IMR-90 (cell line): ENCODE results near the gene GPR33. TPM values are rescaled to one million over a fixed set of nuclear protein-coding genes. Genes with fewer than 3 reads are reported as not detected.

Experiments used
- ATAC-seq: fragments of 200-7000 bp; cut with Tn5 transposase; 2 replicates; pipeline ENCODE4 v1.9.1; 2020; ENCODE audit warnings: low read depth, mild to moderate bottlenecking, moderate library complexity
- BruUV-seq: library from RNA; stranded (reverse); fragments of 400-500 nt; replicated peaks from 2 replicates; lab custom pipeline; 2021; lab: Mats Ljungman, UMichigan
- CTCF ChIA-PET: fragments of 300-600 bp; formaldehyde crosslinking; extraction: SDS; loops from one replicate; lab custom pipeline; 2021; ENCODE audit warnings: antibody characterized with exemption; lab: Yijun Ruan, JAX
- POLR2A ChIA-PET: fragments of 300-600 bp; sonication (Branson Sonifier 250); formaldehyde crosslinking; loops from one replicate; lab custom pipeline; 2022; ENCODE audit warnings: antibody characterized with exemption; ENCODE audit not compliant: unreplicated experiment; lab: Charles Lee
- DNase-seq: peaks from one replicate; pipeline ENCODE4 v3.0.0; 2013
- H2AFZ ChIP-seq: replicated peaks from 2 replicates; pipeline ENCODE3; 2013; ENCODE audit warnings: low read length, mild to moderate bottlenecking; ENCODE audit not compliant: poor library complexity
- H2AK5ac ChIP-seq: 2 replicates; pipeline ENCODE4 v1.6.1; 2013; ENCODE audit warnings: low read depth, low read length, inconsistent platforms
- H2AK9ac ChIP-seq: replicated peaks from 2 replicates; pipeline ENCODE3; 2013; ENCODE audit warnings: mild to moderate bottlenecking, low read depth, low read length, moderate library complexity; ENCODE audit not compliant: poor library complexity
- H2BK120ac ChIP-seq: 2 replicates; pipeline ENCODE4 v1.6.1; 2013; ENCODE audit warnings: low read depth, low read length, inconsistent platforms
- H2BK15ac ChIP-seq: 3 replicates; pipeline ENCODE4 v1.6.1; 2013; ENCODE audit warnings: low read depth, low read length, inconsistent platforms
- H2BK20ac ChIP-seq: 2 replicates; pipeline ENCODE4 v1.6.1; 2013; ENCODE audit warnings: low read depth, mild to moderate bottlenecking, inconsistent platforms, low read length, moderate library complexity
- H2BK5ac ChIP-seq: 2 replicates; pipeline ENCODE4 v1.6.1; 2013; ENCODE audit warnings: mild to moderate bottlenecking, low read depth, low read length, inconsistent platforms; ENCODE audit not compliant: poor library complexity, severe bottlenecking
- H3K14ac ChIP-seq: replicated peaks from 2 replicates; pipeline ENCODE4 v1.6.1; 2013; ENCODE audit warnings: low read depth, low read length, inconsistent platforms
- H3K18ac ChIP-seq: 2 replicates; pipeline ENCODE4 v1.6.1; 2013; ENCODE audit warnings: low read depth, low read length, control low read depth
- H3K23ac ChIP-seq: 2 replicates; pipeline ENCODE4 v1.6.1; 2013; ENCODE audit warnings: low read depth, low read length, inconsistent platforms
- H3K27ac ChIP-seq: 2 replicates; pipeline ENCODE4 v1.5.1; 2013; ENCODE audit warnings: mild to moderate bottlenecking, control low read depth, low read length; ENCODE audit not compliant: insufficient read depth
- H3K27me3 ChIP-seq: 2 replicates; pipeline ENCODE4 v1.6.1; 2013; ENCODE audit warnings: low read length; ENCODE audit not compliant: control insufficient read depth, insufficient read depth
- H3K36me3 ChIP-seq: 2 replicates; pipeline ENCODE4 v1.6.1; 2013; ENCODE audit warnings: low read length, mixed read lengths; ENCODE audit not compliant: control insufficient read depth, insufficient read depth
- H3K4ac ChIP-seq: 2 replicates; pipeline ENCODE4 v1.6.1; 2013; ENCODE audit warnings: low read depth, low read length, inconsistent platforms
- H3K4me1 ChIP-seq: 2 replicates; pipeline ENCODE4 v1.6.1; 2013; ENCODE audit warnings: low read length, mixed read lengths; ENCODE audit not compliant: control insufficient read depth, insufficient read depth
- H3K4me2 ChIP-seq: 2 replicates; pipeline ENCODE4 v1.6.1; 2013; ENCODE audit warnings: low read depth, mild to moderate bottlenecking, control low read depth, low read length, moderate library complexity
- H3K4me3 ChIP-seq: 2 replicates; pipeline ENCODE4 v1.5.1; 2013; ENCODE audit warnings: low read depth, mild to moderate bottlenecking, control low read depth, low read length, moderate library complexity; ENCODE audit not compliant: insufficient read depth
- H3K56ac ChIP-seq: 2 replicates; pipeline ENCODE4 v1.6.1; 2013; ENCODE audit warnings: low read length, inconsistent platforms; ENCODE audit not compliant: insufficient read depth; ENCODE audit errors: extremely low read depth
- H3K79me1 ChIP-seq, 2 experiments: 2 replicates each; pipeline ENCODE4 v1.6.1; 2013; ENCODE audit warnings: low read length in 2 of 2, inconsistent platforms in 1 of 2, low read depth in 1 of 2
- H3K9ac ChIP-seq: 2 replicates; pipeline ENCODE4 v1.6.1; 2013; ENCODE audit warnings: low read depth, low read length, control low read depth
- H3K9me1 ChIP-seq: 2 replicates; pipeline ENCODE4 v1.6.1; 2013; ENCODE audit warnings: low read length, inconsistent platforms; ENCODE audit not compliant: insufficient read depth
- H3K9me3 ChIP-seq: 2 replicates; pipeline ENCODE4 v1.6.1; 2013; ENCODE audit warnings: low read length; ENCODE audit not compliant: control insufficient read depth, insufficient read depth
- H4K20me1 ChIP-seq: 2 replicates; pipeline ENCODE4 v1.6.1; 2013; ENCODE audit warnings: low read length, inconsistent platforms; ENCODE audit not compliant: insufficient read depth
- H4K5ac ChIP-seq: 2 replicates; pipeline ENCODE4 v1.6.1; 2013; ENCODE audit warnings: mild to moderate bottlenecking, low read depth, low read length, control low read depth
- H4K8ac ChIP-seq, 2 experiments: 2 replicates each; pipeline ENCODE4 v1.6.1; 2013; ENCODE audit warnings: low read depth in 2 of 2, low read length in 2 of 2, control low read depth in 1 of 2, inconsistent platforms in 1 of 2
- H4K91ac ChIP-seq: 2 replicates; pipeline ENCODE4 v1.6.1; 2013; ENCODE audit warnings: low read depth, low read length, inconsistent platforms; ENCODE audit not compliant: insufficient read depth
- BHLHE40 ChIP-seq: fragments of 150-350 bp; IDR thresholded peaks from 2 replicates; pipeline ENCODE4 v1.6.1; 2016; ENCODE audit warnings: mild to moderate bottlenecking, low read depth, low read length
- CEBPB ChIP-seq: IDR thresholded peaks from 2 replicates; pipeline ENCODE4 v1.6.1; 2012; ENCODE audit warnings: low read depth, low read length, improper control_type of control experiment
- CHD1 ChIP-seq: IDR thresholded peaks from 2 replicates; pipeline ENCODE4 v1.6.1; 2012; ENCODE audit warnings: low read depth, low read length, improper control_type of control experiment
- CTCF ChIP-seq: conservative IDR thresholded peaks from 2 replicates; pipeline ENCODE4 v1.5.1; 2012; ENCODE audit warnings: mild to moderate bottlenecking, low read depth, low read length, improper control_type of control experiment
- ELK1 ChIP-seq: fragments of 150-350 bp; IDR thresholded peaks from 2 replicates; pipeline ENCODE4 v1.6.1; 2016; ENCODE audit warnings: low read depth, mild to moderate bottlenecking, low read length, moderate library complexity, borderline replicate concordance
- FOS ChIP-seq: fragments of 150-350 bp; IDR thresholded peaks from 2 replicates; pipeline ENCODE4 v1.6.1; 2016; ENCODE audit warnings: low read depth, low read length
- MAFK ChIP-seq: IDR thresholded peaks from 2 replicates; pipeline ENCODE4 v1.6.1; 2012; ENCODE audit warnings: low read depth, low read length, improper control_type of control experiment
- MAZ ChIP-seq: IDR thresholded peaks from 2 replicates; pipeline ENCODE4 v1.6.1; 2012; ENCODE audit warnings: low read depth, mild to moderate bottlenecking, low read length, improper control_type of control experiment, moderate library complexity, borderline replicate concordance
- MXI1 ChIP-seq: IDR thresholded peaks from 2 replicates; pipeline ENCODE4 v1.6.1; 2012; ENCODE audit warnings: low read depth, mild to moderate bottlenecking, low read length, moderate library complexity, borderline replicate concordance
- NFE2L2 ChIP-seq: fragments of 150-350 bp; IDR thresholded peaks from 2 replicates; pipeline ENCODE4 v1.6.1; 2016; ENCODE audit warnings: low read depth, mild to moderate bottlenecking, low read length
- POLR2A ChIP-seq: IDR thresholded peaks from 2 replicates; pipeline ENCODE4 v1.6.1; 2012; ENCODE audit warnings: mild to moderate bottlenecking, low read depth, low read length
- RAD21 ChIP-seq: IDR thresholded peaks from 2 replicates; pipeline ENCODE4 v1.6.1; 2012; ENCODE audit warnings: low read length, improper control_type of control experiment
- RCOR1 ChIP-seq: IDR thresholded peaks from 2 replicates; pipeline ENCODE4 v1.6.1; 2012; ENCODE audit warnings: mild to moderate bottlenecking, low read length, improper control_type of control experiment; ENCODE audit not compliant: insufficient replicate concordance
- RFX5 ChIP-seq: IDR thresholded peaks from 2 replicates; pipeline ENCODE4 v1.8.0; 2012; ENCODE audit warnings: low read depth, mild to moderate bottlenecking, low read length, moderate library complexity
- SMC3 ChIP-seq: fragments of 150-350 bp; IDR thresholded peaks from 2 replicates; pipeline ENCODE4 v1.6.1; 2016; ENCODE audit warnings: low read depth, mild to moderate bottlenecking, antibody characterized with exemption, low read length, moderate library complexity
- USF2 ChIP-seq: fragments of 150-350 bp; IDR thresholded peaks from 2 replicates; pipeline ENCODE4 v1.6.1; 2017; ENCODE audit warnings: mild to moderate bottlenecking, antibody characterized with exemption, low read length, low read depth
- WGBS, 2 experiments: methylation state at CpG; one replicate each; pipeline versions ENCODE4 v1.1.5 to v1.1.7; 2013; ENCODE audit warnings: missing lambda C conversion rate in 2 of 2; ENCODE audit not compliant: insufficient read length in 1 of 2; ENCODE audit errors: extremely low coverage in 2 of 2; 5-methylcytosine and 5-hydroxymethylcytosine counted together
- dilution Hi-C: fragments of 300-500 bp; cut with HindIII; formaldehyde crosslinking; loops from one replicate; pipeline ENCODE4 v1.14.3; 2018; ENCODE audit warnings: low sequenced_read_pairs; ENCODE audit not compliant: unreplicated experiment
- in situ Hi-C: fragments of 300-500 bp; cut with MboI; formaldehyde crosslinking; loops from 3 replicates; pipeline ENCODE4 v1.14.3; 2019; ENCODE audit warnings: low sequenced_read_pairs, inconsistent platforms, mixed read lengths
- intact Hi-C: fragments of 100-400 bp; cut with micrococcal nuclease; formaldehyde crosslinking; loops from 2 replicates; pipeline ENCODE4 v1.10.0; 2022
- polyA plus RNA-seq, 3 experiments: library from polyadenylated mRNA; depleted of rRNA; stranded (reverse); fragments of >200 nt; gene quantifications; 2 replicates each; pipeline ENCODE4 v1.2.3, GENCODE V29; 2012; ENCODE audit warnings: low replicate concordance in 1 of 3
- total RNA-seq: library from RNA; depleted of rRNA; stranded (reverse); fragments of >200 nt; gene quantifications from 2 replicates; pipeline ENCODE4 v1.2.3, GENCODE V29; 2012

GPR33 gene
- total and polyA plus RNA-seq, 2 of the 4 experiments (the other 2 are of a cell fraction), result not detected

GRCh38 chr14:31527087-31527486, 39.2 kb upstream of the GPR33 start:
- H3K9ac ChIP-seq, result no peak overlapping the region
- no peak overlapping the region for H2BK20ac ChIP-seq
- ATAC-seq (no peak), DNase-seq (no peak)
- no peaks in the 10 kb centered on the region for H4K20me1 ChIP-seq
- no peak overlapping the region for H4K91ac ChIP-seq
- H2AK9ac ChIP-seq, result no peak overlapping the region
- intact Hi-C loops, result no loop called here
- no peak overlapping the region for H3K27ac ChIP-seq
- dilution Hi-C loops, result no loop called here
- H3K4me2 ChIP-seq, result no peak overlapping the region
- in situ Hi-C loops, result no loop called here
- H3K4ac ChIP-seq, result no peak overlapping the region
- H3K18ac ChIP-seq, result no peak overlapping the region
- TF ChIP-seq CHD1 (no peak), RFX5 (no peak), MAFK (no peak), RAD21 (no peak), MAZ (no peak), MXI1 (no peak), POLR2A (no peak), RCOR1 (no peak), SMC3 (no peak), FOS (no peak), BHLHE40 (no peak), CTCF (no peak), CEBPB (no peak), NFE2L2 (no peak), ELK1 (no peak), USF2 (no peak)
- H4K5ac ChIP-seq, result no peak overlapping the region
- H3K56ac ChIP-seq, result no peak overlapping the region
- H3K4me3 ChIP-seq, result no peak overlapping the region
- peaks cover 2% of the 10 kb centered on the region; the same call in 1 of the 2 replicates for H3K9me1 ChIP-seq
- H2AK5ac ChIP-seq, result no peak overlapping the region
- H3K4me1 ChIP-seq, result no peaks in the 10 kb centered on the region; the same call in 1 of the 2 replicates
- H2BK15ac ChIP-seq, result no peak overlapping the region
- no TSS peak for BruUV-seq
- H2BK5ac ChIP-seq, result no peak overlapping the region
- H3K23ac ChIP-seq, result no peak overlapping the region
- no peak overlapping the region for H2AFZ ChIP-seq
- H4K8ac ChIP-seq, result no peak overlapping the region
- POLR2A ChIA-PET, result no interaction called here
- peaks cover 3% of the 10 kb centered on the region; the same call in 1 of the 2 replicates for H3K27me3 ChIP-seq
- 93% methylated on average over 27 of the region's 33 CpGs; no CpG with 5 or more reads in 1 of the 2 experiments for WGBS, 2 experiments
- no peaks in the 10 kb centered on the region for H3K36me3 ChIP-seq
- no peak overlapping the region for H3K14ac ChIP-seq
- H3K79me1 ChIP-seq, result no peaks in the 10 kb centered on the region
- no peak overlapping the region for H2BK120ac ChIP-seq
- H3K9me3 ChIP-seq, result no peaks in the 10 kb centered on the region
- CTCF ChIA-PET, result no interaction called here
